NK-92 (cell line): ENCODE results near the gene RPN2.

ENCODE experiments used
- DNase-seq: peaks from one replicate; lab custom pipeline; 2025; ENCODE audit not compliant: unreplicated experiment; lab: John Stamatoyannopoulos, UW

Gene RPN2

GRCh38 chr20:37209193-37209592, 30.1 kb downstream of the RPN2 start:
- DNase-seq, result no peak

GRCh38 chr20:37209661-37210314, 30.7 kb downstream of the RPN2 start:
- no peak for DNase-seq

- no peak for DNase-seq
These were observed 39.3 kb downstream of the RPN2 start for GRCh38 chr20:37218441-37218840.

GRCh38 chr20:37218976-37219375, 39.8 kb downstream of the RPN2 start:
- no peak for DNase-seq

GRCh38 chr20:37219751-37220668, 40.9 kb downstream of the RPN2 start:
- DNase-seq, result no peak

GRCh38 chr20:37220731-37221130, 41.6 kb downstream of the RPN2 start:
- no peak for DNase-seq

GRCh38 chr20:37222086-37222485, 43.0 kb downstream of the RPN2 start:
- no peak for DNase-seq

- DNase-seq, result no peak
These were observed 43.9 kb downstream of the RPN2 start for GRCh38 chr20:37223053-37223452.

- no peak for DNase-seq
These were observed 46.0 kb downstream of the RPN2 start for GRCh38 chr20:37225146-37225545.

GRCh38 chr20:37226889-37227288, 47.8 kb downstream of the RPN2 start:
- no peak for DNase-seq

GRCh38 chr20:37228082-37228481, 49.0 kb downstream of the RPN2 start:
- no peak for DNase-seq

- no peak for DNase-seq
These were observed 49.5 kb downstream of the RPN2 start for GRCh38 chr20:37228656-37229055.

- no peak for DNase-seq
These were observed 50.2 kb downstream of the RPN2 start for GRCh38 chr20:37229357-37229756.

- no peak for DNase-seq
These were observed 51.1 kb downstream of the RPN2 start for GRCh38 chr20:37230200-37230599.

GRCh38 chr20:37231947-37232630, 53.0 kb downstream of the RPN2 start:
- DNase-seq, result no peak

GRCh38 chr20:37233548-37234253, 54.6 kb downstream of the RPN2 start:
- no peak for DNase-seq

- no peak for DNase-seq
These were observed 55.1 kb downstream of the RPN2 start for GRCh38 chr20:37234254-37234581.

- DNase-seq, result no peak
These were observed 55.9 kb downstream of the RPN2 start for GRCh38 chr20:37235065-37235464.

- DNase-seq, result no peak
These were observed 57.3 kb downstream of the RPN2 start for GRCh38 chr20:37236462-37236861.

GRCh38 chr20:37237656-37238055, 58.5 kb downstream of the RPN2 start:
- no peak for DNase-seq

- DNase-seq, result no peak
These were observed 59.3 kb downstream of the RPN2 start for GRCh38 chr20:37238426-37238825.
